Measurements from ENCODE around the gene TRIM8.

TRIM8 gene

DNA sequence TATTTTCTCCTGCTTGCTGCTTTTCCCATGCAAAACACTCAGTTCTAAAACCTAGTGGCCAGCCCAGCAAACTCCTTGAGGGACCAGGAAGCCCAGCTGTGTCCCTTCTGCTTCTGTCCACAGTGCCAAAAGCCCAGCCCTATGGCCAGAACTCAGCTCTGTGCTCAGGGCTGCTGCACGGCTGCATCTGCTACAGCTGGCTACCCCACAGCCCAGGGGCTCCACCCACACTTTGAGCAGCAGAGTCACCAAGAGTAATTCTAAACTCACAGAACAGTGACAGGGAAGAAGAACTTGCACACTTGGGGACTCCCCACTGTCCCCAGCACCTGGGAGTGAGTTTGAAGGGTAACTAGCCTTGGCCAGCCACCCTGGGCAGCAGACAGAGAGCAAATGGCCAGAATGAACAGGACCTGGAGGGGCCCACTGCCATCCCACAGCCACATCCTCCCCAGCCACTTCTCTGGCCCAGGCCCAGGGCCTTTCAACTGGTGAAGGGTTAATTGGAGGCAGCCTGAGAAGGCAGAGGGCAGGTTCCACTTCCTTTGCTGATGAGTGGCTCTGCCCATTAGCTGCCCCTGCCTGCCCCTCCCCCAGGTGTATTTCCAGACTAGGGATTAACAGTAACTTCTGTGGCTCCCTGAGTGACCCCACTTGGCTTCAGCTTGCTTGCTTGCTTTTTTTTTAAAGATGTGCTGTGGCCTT lies 28.1 kb upstream of the TRIM8 start:
- DNase-seq (ENCODE audit: low read depth in 2 of 2) = no peak

DNA sequence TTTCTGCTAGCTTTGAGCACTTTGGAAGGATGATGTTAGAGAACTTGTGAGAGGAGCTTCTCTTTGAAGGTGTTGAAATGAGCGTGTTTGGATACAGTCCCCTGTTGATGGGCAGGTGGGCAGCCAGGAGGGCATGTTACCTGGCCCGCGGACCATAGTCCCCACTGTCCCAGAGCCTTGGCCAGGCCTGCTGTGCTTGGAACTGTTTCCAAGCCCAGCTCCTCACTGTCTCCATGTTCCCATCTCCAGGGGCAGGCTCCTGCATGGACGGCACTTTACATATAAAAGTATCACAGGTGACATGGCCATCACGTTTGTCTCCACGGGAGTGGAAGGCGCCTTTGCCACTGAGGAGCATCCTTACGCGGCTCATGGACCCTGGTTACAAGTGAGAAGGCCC lies 27.2 kb upstream of the TRIM8 start:
- no peak for DNase-seq (ENCODE audit: low read depth in 2 of 2)

DNA sequence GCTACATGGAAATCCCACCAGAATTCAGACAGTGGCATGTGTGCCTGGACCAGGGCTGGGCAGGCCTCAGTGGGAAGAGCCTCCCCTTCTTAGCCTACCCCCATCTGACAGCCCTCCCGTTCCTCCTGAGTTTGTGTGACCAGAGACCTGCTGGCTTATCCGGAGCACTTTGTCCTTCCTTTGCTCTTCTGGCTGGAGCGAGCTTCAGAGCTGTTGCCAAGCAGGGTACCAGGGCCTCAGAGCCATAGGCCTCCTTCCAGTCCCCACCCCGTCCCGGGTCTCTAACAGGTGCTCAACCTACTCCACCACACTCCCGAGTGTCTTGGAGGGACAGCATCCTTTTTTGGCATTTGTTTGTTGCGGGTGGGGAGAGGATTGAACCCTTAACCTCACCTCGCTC lies 26.5 kb upstream of the TRIM8 start:
- DNase-seq (ENCODE audit: low read depth in 2 of 2) = no peak

DNA sequence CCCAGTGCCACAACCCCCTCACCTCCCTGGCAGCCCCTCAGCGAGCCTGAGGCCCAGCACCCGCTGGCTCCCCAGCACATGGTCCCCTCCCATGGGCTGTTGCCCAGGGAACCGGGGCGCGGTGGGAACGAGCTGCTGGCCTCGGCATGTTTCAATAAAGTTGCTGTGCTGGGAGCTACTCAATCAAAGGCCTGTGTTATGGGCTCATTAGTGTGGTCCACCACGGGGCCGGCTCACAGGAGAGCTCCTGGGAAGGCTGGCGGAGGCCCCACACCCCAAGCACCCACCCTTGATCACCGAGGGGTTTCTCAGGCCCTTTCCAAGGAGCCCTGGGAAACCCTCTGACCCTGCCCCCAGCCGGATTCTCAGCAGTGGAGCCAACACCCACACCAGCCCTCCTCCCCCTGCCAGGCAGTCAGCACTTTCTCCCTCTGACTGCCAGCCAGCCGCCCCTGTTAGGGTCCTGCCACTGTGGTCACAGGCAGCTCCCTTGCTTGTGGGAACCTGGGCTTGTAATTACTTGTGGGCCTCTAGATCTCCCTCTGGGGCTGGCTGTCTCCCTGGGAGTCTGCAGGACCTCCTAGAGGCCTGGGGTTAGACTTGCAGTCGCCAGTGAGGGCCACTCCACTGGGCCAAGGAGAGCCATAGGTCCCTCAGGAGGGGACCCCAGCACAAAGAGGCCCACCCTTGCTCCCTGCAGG lies 24.8 kb upstream of the TRIM8 start:
- DNase-seq (ENCODE audit: low read depth in 2 of 2) = no peak

DNA sequence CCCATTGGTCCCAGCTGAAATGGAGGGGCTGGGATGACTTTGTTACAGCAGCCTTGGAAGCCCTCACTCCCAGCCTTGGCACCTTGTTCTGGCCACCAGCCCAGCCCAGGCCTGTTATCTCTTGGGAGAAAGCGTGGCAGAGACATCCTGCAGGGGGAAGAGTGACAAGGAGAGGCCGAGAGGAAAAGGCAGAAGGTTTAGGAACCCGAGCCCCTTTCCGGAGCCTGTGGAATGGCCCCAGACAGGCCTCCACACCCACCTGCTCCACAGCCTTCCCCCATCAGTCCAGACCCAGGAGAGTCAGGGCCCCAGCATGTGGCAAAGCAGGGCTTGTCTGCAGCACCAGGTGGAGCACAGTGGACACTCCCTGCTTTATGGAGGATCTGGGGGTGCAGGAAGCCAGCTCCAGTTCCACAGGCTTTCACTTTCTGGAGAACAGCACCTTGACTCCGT lies 24.1 kb upstream of the TRIM8 start:
- DNase-seq (ENCODE audit: low read depth in 2 of 2) = no peak

DNA sequence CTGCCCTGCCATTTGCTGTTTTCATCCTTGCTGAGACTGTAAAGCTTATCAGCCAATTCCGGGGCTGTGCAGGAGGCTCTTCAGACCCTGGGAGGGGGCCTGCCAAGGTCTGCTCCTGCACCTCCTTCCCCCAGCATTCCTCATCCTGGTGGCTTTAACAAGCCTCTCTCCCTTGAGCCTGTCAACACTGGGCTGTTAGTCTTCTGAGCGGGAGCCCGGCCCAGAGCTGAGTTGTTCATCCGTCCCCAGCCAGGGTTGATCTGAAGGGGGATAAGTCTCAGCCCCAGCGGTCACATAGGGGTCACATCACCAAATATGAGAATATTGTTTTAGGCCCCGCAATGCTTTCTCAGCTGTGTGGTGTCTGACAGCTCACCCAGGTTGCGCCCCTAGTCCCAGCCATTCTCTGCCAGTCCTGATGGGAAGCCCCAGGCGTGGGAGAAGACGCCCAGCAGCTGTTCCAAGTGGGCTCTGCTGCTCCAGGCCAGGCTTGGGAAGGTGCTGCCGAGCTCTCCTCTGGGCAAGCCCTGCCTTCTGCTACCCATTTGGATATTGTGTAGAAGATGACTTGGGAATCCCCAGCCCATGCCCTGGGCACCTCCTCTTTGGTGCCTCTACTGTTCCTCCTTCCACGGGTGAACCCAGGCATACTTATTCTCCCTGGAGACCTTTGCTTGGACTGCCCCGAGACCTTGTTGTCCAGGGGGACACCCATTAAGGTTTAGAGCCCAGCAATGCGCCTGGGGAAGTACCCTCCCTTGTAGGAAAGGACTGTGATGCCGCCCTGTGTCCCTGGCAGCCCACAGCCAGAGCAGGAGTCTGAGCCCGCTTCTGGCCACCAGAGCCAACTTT lies 23.5 kb upstream of the TRIM8 start:
- no peak for DNase-seq (ENCODE audit: low read depth in 2 of 2)

DNA sequence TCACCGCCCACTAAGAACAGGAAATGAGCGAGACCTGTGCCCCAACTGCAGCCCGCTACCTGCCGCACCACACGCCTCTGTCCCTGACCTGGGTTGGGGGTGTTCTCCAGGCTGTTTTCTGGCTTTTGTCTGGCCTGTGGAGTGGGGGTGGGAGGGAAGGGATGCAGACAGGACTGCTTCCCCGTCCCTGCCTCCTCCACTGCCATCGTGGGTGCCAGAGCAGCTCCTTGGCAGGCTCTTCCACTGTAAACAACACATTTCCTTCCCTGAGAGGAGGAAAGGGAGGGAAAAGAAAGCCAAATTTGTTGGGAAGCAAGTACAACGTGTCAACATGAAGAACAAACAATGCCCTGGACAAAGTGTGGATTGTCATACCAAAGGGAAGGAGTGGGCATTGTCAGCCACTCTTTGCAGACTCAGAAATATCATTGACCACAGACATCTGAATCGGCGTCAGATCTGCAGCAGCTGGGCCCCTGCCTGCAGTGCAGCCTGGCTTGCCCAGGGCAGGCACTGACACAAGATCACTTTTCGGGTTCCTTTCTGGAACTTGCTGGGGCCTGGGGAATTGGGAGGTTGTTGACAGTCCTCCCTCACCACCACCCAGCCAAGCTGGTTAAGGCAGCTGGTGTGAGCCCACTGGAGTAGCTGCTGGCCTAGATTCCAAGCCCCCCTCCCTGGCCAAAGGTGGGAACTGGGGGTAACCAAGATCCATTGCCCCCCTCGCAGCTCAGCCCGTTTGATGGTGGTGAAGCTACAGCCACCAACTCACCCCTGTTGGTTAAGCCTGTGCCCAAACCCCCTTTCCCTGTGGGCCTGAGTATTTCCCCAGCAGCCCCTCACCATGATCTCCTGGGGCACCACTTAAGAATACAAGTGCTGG lies 22.6 kb upstream of the TRIM8 start:
- no peak for DNase-seq (ENCODE audit: low read depth in 2 of 2)

DNA sequence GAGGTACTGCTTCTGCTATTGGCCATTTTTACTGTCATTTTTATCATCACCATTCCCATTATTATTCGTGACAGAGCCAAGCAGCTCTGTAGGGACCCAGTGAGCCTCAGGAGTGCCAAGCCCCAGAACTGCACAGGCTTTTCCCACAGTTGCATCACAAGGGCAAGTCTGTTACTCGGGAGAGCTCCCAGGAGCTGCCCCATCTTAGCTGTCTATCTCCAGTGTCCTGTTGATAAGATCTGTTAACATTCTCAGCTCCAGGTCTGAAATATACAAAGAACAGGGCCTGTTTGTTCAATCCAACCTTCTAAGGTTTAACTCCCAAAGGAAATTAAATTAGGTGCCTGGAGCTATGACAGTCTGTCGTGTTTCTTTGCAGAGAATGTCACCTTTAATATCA lies 20.2 kb upstream of the TRIM8 start:
- DNase-seq (ENCODE audit: low read depth in 2 of 2) = no peak

DNA sequence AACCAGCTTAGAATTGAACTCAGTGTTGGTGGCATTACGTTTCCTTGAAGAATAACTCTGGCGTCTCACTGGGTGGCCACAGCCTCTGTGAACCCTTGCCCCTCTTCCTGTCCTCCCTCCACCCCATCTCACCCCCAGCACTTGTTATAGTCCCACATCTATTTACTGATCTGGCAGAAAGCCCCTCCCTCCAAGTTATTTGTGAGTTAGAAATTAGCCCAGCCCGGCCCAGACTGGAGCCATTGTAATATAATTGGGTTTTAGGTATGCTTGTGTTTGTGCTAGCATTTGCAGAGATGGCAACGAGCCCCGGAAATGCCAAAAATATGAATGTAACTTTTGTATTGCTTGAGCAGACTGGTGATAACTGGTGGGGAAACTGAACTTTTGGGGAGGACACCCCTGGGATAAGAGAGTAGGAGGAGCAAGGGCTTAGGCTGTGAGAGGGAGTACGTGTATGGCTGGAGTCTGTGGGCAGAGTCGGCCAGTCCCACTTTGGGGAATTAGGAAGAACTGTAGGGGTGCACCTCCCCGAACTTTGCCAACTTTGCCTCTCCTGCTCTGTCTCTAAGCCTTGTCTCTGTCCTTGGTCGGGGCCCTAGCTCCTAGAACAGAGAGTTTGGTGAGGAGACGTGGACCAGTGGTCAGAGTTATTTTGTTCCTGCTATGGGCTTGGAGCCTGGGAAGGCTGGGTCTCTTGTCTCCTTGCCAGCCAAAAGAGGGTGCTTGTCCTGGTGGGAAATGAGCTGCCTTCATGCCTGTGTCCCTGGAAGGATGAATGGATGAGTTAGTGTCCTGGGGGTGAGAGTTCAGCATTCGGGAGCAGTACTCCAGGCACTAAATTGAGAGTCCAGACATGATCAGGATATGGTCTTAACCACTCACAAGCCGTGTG lies 19.3 kb upstream of the TRIM8 start:
- no peak for DNase-seq (ENCODE audit: low read depth in 2 of 2)

DNA sequence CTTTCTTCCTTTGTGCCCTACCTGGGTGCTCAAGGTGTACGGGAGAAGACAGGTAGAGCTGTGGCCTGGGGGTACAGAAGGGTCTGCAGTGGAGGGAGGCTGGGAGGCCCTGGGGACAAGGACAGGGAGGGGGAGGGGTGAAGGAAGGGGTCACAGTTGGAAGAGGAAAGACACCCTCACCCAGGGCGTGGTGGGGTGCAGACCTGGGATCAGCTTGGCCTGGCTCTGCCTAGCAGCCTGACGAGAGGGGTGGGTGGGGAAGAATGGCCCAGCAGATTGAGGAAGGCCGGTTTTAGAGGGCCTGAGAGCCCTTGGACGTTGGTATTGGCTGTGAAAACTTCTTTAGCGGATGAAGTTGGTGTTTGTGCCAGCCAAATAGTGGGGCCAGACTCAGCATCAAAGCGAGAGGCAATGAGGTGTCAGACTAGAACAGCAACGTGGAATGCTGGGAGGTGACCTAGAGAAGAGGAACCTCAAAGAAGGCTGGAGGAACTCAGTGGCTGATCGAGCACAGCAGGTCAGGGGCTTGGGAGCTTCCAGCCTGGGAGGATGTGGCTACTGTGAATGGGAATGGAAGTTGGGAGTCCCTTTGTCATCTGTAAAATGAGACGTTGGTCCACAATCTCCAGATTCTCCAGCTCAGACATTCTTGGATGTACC lies 18.1 kb upstream of the TRIM8 start:
- DNase-seq (ENCODE audit: low read depth in 2 of 2) = no peak

DNA sequence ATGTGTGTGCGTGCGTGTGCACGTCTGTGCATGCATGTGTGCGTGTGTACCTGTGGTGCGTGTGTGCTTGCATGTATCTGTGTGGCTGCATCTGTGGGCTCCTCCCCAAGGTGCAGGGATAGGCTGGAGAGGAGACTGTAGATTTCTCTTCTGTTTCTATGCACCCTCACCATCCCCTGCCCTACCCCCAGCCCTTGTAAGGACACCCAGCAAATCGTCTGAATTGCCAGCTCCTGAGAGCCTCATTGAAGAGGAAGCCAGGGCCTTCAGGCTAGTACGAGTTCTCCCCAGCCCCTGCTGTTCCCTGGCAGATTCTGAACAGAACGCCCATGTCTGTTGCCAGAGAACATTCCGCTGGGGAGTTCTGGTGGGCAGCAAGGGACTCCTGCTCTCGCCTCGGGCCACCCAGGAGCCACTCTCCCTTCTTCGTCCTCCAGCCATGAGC lies 17.0 kb upstream of the TRIM8 start:
- DNase-seq (ENCODE audit: low read depth in 2 of 2) = no peak

DNA sequence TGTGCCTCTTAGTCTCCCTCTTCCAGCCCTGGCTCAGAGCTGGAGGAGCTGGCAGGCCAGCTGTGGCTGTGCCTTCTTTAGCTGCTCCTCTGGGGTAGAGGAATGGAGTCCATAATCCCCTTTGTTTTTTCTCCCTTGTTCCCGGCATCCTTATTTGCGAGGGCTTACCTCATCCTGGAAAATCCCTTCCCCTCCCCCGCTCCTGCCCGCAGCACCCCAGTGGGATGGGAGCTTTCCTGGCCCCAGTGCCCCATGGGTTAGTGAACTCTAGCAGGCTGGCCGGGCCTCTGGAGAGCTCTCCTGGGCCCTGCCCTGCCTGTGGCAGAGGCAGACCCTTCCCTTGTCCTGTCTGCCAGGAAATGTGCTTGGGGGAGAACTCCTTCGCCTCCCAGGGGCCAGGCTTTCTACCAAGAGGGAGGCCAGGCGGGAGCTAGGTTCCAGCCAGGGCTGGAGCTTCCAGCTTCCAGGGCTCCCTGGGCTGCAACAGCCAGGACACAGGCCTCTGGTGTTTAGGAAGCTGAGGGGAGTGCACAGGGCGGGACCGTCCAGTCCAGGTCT lies 16.5 kb upstream of the TRIM8 start:
- no peak for DNase-seq (ENCODE audit: low read depth in 2 of 2)

DNA sequence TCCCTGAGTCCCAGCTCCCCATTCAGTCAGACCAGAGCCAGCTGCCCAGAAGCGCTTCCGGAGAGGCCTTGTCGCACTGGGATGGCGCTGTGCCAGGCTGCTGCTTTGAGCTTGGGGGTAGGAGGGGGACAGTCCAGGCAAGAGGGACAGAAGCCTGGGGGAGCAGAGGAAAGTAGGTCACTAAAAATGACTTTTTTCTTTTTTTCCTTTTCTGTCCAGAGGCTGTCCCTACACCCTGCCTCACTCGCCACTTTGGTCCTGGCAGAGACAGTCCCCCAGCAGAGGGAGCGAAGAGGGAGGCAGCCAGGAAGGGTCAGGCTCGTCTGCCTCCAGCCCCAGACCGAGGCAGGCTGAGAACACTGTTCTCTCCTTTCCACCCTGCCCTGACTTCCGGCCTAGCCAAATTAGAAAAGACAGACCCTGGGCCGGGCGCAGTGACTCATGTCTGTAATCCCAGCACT lies 15.8 kb upstream of the TRIM8 start:
- DNase-seq (ENCODE audit: low read depth in 2 of 2) = no peak

DNA sequence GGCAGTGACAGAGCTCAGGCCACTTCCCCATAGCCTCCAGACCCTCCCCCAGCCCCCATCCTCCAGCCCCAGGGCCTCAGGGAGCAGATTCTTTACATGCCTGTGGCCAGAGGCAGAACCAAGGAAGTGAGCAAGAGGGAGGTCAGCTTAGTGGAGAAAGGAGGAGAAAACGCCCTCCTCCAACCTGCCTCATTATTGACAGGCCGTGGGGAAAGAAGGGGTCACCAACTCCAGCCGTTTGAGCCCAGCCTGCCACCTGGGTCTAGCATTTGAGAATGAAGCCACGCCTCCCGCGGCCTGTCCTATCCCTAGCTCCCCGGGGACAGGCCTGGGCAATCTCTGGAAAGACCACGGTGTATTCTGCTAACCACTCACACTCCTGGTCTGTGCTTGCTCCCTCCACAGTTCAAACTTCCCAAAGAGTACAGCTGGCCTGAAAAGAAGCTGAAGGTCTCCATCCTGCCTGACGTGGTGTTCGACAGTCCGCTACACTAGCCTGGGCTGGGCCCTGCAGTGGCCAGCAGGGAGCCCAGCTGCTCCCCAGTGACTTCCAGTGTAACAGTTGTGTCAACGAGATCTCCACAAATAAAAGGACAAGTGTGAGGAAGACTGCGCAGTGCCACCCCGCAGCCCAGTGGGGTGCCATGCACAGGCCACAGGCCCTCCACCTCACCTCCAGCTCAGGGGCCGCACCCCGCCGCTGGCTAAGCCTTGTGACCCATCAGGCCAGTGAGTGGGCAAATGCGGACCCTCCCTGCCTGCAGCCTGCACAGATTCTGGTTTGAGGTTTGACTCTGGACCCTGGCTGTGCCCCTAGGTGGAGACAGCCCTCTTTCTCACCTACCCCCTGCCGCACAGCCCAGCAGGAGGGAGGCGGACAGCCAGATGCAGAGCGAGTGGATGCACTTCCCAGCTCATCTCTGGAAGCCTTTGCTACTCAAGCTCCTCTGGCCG lies 14.3 kb upstream of the TRIM8 start:
- no peak for DNase-seq (ENCODE audit: low read depth in 2 of 2)

DNA sequence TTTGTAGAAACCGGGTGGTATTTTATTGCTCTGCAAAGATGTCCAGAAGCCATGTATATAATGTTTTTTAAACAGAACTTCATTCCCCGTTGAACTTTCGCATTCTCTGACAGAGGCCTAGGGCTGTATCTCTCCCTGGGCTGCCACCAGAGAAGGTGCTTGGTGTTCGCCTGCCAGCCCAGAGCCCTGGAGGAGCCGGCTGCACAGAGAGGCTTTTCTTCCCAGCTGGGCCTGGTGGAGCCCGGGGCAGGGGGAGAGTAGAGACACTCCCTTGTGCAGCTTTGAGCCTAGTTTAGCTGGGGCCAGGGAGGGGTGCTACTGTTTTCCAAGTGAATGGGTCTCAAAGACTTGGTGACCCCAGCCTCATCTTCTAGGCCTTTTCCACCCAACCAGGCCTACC lies 13.6 kb upstream of the TRIM8 start:
- no peak for DNase-seq (ENCODE audit: low read depth in 2 of 2)

DNA sequence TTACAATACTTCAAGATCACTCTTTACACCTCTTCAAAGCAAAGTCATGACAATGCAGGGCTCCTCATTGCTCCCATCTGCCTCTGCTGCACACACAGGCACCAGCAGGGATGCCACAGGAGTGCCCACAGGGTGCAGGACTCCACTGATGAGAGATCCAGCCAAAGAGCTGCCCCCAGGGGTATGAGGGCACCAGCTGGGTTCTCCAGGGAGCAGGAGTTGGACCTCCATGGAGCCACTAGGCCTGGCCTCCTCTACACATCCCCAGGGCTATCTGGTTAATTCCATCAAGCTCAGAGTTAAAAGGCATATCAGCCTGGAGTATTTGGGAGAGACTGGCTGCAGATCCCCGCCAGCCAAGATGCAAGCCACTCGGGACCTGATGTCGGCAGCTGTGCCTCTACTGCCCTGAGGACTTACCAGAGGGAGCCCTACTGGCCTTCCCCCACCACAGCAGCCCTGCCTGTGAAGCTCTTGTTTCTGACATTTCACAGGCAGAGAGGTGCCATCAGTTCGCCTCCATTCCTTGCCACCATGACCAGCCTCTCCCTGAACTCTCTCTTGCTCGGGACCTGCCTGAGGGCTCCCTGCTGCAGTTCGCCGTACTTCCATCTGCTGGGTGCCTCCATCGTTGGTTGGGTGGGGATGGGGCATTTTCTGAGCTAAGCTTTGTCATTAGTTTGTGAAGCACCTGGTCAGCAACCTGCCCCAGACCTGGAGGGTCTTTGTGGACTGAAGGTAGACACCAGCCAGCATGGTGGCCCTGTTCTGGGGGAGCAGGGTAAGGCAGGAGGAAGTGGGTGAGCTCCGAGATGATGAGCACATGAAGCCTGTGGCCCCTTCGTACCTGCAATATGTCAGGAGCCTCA lies 12.5 kb upstream of the TRIM8 start:
- no peak for DNase-seq (ENCODE audit: low read depth in 2 of 2)

DNA sequence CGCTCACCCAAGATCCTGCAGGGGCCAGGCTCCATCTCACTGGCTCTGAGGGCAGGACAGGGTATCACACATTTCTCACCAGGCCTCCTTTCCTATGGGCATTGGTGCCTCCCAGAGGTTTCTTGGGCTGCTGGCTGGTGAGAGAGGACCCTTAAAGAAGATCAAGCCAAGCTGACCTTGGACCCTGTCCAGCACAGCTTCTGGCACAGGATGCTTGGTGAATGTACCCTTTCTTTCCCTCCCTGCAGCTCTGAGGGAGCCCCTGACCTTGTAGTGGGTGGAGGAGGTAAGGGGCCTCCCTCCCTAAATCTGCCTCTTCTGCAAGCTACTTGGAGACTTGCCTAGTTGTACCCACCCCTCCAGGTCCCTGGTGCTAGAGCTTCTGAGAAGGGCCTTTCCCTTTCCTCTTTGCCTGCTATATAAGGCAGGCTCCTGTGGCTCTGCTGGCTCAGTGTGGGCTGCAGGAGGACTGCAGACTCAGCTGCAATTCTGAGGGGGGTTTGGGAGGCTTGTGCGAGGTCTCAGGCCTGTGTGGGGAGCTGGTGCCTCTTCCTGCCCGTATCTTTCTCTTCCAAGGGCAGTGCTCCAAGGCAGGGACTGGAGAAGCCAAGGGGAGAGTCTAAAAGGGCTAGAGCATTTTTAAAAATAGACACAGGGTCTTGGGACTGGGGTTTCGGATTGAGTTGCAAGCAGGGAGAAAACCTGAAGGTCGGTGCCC lies 11.7 kb upstream of the TRIM8 start:
- no peak for DNase-seq (ENCODE audit: low read depth in 2 of 2)

All from stimulated activated CD4-positive, alpha-beta T cell treated with anti-CD3 and anti-CD28 coated beads, Interleukin-4, amount 100 ng/mL, for 48 hours (primary cell).